ENCODE measurements around the gene LACTB.
A peak's percentile ranks its signal among the peaks of the same experiment; 100 is the strongest.
"Not testable (repeated sequence)": the region's sequence is repeated elsewhere in the genome, so short reads cannot be mapped to it uniquely, and the experiment has no call there.

LACTB gene

DNA sequence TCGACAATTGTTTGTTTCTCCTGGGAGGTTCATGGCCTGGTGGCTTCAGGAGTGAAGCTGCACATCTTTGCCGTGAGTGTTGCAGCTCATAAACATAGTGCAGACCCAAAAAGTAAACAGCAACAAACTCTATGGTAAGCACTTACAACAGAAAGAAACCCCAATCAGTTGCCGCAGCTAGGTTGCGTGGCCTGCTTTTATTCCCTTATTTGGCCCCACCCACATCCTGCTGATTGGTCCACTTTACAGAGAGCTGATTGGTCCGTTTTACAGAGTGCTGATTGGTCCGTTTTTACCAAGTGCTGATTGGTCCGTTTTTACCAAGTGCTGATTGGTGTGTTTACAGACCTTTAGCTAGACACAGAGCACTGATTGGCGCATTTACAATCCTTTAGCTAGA is 16.3 kb upstream of the LACTB start:
- H3K27me3 Mint-ChIP-seq, H3K36me3 Mint-ChIP-seq, H3K4me3 Mint-ChIP-seq, H3K9me3 Mint-ChIP-seq, H3K4me1 Mint-ChIP-seq, H3K27ac Mint-ChIP-seq: not testable (repeated sequence)

DNA sequence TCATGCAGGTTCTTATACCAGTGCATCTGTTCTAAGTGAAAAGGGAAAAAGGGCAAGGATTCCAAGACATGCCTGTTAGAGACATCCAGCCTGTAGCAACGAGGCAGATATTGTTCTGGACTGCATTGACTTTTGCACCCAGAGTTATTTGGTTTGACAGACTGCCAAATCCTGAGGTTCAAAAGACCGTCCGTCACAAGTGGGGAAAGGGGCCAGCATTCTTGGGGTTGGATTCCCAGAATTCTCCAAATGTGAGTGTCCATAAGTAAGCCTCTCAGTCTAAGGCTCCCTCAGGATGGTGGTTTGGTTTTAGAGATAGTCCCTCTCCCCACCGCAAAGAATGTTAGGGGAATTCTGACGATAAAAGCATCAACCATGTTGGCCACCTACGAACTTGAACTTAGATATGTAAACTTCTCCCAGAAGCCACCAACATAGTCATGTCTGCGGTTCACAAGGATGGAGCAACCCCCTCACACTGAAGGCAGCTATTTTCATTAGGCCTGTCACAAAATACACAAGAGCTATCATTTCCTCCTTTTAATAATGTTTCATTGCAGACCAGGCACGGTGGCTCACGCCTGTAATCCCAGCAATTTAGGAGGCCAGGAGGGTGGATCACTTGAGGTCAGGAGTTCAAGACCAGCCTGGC is 13.6 kb upstream of the LACTB start:
- Mint-ChIP-seq H3K27ac (no peak overlapping the region), H3K9me3 (no peaks in the 10 kb centered on the region), H3K4me1 (no peaks in the 10 kb centered on the region), H3K4me3 (no peak overlapping the region), H3K27me3 (peaks cover 2% of the 10 kb centered on the region), H3K36me3 (no peaks in the 10 kb centered on the region)

DNA sequence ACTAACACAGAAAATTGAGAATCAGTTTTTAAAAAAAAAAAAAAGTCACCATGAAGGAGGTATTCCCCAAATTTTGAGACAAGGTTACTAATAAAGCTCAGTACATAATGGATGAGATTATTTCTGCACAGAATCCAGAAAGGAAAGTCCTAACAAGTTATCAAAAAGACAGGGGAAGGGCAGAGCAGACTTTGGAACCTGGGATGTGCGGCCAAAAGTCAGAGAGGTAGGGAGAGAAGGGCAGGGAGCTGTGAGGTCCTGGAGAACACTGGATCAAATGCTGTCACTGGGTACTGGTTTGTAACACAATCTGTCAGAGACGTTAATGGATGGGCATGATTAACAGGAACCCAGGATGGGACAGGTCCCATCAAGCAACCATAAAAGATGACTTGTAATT is 12.2 kb upstream of the LACTB start:
- no peaks in the 10 kb centered on the region for H3K36me3 Mint-ChIP-seq
- H3K4me1 Mint-ChIP-seq, result no peaks in the 10 kb centered on the region
- peak overlapping the region; percentile 9 for H3K27ac Mint-ChIP-seq
- H3K27me3 Mint-ChIP-seq, result no peaks in the 10 kb centered on the region
- H3K4me3 Mint-ChIP-seq, result no peak overlapping the region
- no peaks in the 10 kb centered on the region for H3K9me3 Mint-ChIP-seq

DNA sequence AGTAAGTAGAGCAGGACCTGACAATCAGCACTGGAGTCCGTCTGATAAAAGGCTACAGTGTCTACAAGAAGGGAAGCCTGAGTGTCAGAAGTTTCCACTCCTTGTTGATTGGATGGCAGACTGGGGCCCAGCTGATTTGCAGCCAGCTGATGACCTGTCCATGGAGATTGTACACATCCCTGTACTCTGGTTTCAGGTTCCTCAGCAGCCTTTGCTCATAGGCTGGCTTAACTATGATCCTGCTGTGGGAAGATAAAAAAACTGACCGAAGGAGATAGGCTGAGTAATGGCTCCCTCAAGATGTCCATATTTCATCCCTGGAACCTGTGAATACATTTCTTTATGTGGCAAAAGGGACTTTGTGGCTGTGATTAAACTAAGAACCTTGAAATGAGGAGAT is 11.7 kb upstream of the LACTB start:
- H3K9me3 Mint-ChIP-seq, result no peaks in the 10 kb centered on the region

DNA sequence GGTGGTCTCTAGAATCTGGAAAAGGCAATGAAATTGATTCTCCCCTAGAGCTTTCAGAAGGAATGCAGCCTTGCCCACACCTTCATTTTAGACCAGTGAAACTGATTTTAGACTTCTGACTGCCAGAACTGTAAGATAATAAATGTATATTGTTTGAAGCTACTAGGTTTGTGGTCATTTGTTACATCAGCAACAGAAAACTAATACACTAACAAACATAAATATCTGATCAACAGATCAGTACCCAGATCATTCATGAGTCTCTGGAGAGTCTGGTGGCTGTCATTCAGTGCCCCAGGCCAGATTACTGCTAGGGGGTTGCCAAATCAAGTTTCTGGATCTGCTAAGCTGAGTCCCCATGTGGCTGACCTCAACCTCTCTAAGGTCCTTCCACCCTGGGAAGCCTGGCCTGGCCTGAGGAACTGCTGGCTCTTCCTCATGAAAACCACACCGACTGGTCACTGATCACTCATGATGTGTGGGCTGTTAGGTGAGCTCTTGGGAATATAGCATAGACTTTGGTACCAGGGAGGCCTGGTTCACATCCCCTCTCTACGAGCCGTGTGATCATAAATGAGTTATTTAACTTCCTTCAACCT is 11.1 kb upstream of the LACTB start:
- Mint-ChIP-seq H3K27me3 (no peaks in the 10 kb centered on the region), H3K27ac (no peak overlapping the region), H3K4me1 (no peaks in the 10 kb centered on the region), H3K9me3 (no peaks in the 10 kb centered on the region), H3K36me3 (no peaks in the 10 kb centered on the region), H3K4me3 (no peak overlapping the region)

More for the DNA sequence above, 11.7 kb upstream of the LACTB start:
- no peaks in the 10 kb centered on the region for H3K27me3 Mint-ChIP-seq
- no peaks in the 10 kb centered on the region for H3K4me1 Mint-ChIP-seq
- H3K36me3 Mint-ChIP-seq, result no peaks in the 10 kb centered on the region
- H3K4me3 Mint-ChIP-seq, result no peak overlapping the region
- no peak overlapping the region for H3K27ac Mint-ChIP-seq

DNA sequence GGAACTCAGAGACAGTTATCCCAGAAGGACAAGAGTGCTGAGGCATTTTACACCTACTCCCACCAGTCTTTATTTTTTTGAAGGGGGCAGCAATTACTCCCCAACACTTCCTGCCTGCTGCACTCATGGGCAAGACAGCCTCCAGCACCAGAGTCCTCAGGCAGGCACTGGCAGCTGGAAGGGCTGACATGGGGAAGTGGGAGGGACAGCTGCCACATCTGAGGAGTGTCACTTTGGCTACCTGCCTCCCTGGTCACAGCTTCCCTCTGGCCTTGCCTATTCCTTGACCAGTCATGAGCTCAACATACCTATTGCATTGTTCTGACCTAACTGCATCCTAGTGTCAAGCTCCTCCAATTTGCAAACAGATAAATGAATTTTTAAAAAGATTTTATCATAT is 10.2 kb upstream of the LACTB start:
- no peaks in the 10 kb centered on the region for H3K9me3 Mint-ChIP-seq
- H3K27me3 Mint-ChIP-seq, result no peaks in the 10 kb centered on the region
- no peak overlapping the region for H3K27ac Mint-ChIP-seq
- H3K4me3 Mint-ChIP-seq, result no peak overlapping the region
- no peaks in the 10 kb centered on the region for H3K36me3 Mint-ChIP-seq
- no peaks in the 10 kb centered on the region for H3K4me1 Mint-ChIP-seq

DNA sequence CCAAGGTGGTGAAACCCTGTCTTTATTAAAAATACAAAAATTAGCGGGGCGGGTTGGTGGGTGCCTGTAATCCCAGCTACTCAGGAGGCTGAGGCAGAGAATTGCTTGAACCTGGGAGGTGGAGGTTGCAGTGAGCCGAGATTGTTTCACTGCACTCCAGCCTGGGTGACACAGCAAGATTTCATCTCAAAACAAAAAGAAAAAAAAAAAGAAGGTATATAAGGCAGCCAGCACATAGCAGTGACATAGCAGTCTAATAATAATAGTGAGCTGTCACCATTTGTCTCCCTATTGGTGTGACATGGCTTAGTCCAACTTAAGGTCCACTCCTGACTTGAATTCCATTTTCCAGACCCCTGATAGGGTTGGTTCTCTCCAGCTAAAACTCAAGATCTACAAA is 8.8 kb upstream of the LACTB start:
- H3K4me1 Mint-ChIP-seq, result no peaks in the 10 kb centered on the region
- no peaks in the 10 kb centered on the region for H3K9me3 Mint-ChIP-seq
- H3K36me3 Mint-ChIP-seq, result no peaks in the 10 kb centered on the region
- no peaks in the 10 kb centered on the region for H3K27me3 Mint-ChIP-seq
- no peak overlapping the region for H3K27ac Mint-ChIP-seq
- H3K4me3 Mint-ChIP-seq, result no peak overlapping the region

DNA sequence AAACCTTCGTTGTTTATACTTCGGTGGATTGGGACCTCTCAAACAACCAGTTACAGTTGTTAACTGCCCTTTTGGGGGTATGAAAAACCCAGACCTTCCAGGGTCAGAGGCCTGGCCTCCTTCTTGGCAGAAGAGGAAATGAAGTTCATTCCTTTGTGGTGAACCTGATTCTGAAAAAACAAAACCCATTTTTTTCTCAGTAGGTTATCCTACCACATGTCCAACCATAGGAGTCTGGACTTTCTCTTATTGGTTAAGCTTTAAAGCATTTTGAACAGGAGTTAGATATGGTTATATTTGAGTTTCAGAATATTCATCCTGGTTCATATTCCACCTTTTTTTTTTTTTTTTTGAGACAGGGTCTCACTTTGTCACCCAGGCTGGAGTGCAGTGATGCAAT is 7.2 kb upstream of the LACTB start:
- H3K27me3 Mint-ChIP-seq, result no peaks in the 10 kb centered on the region
- H3K27ac Mint-ChIP-seq, result no peak overlapping the region
- peaks cover 3% of the 10 kb centered on the region for H3K36me3 Mint-ChIP-seq
- H3K4me3 Mint-ChIP-seq, result no peak overlapping the region
- no peaks in the 10 kb centered on the region for H3K4me1 Mint-ChIP-seq
- H3K9me3 Mint-ChIP-seq, result no peaks in the 10 kb centered on the region

DNA sequence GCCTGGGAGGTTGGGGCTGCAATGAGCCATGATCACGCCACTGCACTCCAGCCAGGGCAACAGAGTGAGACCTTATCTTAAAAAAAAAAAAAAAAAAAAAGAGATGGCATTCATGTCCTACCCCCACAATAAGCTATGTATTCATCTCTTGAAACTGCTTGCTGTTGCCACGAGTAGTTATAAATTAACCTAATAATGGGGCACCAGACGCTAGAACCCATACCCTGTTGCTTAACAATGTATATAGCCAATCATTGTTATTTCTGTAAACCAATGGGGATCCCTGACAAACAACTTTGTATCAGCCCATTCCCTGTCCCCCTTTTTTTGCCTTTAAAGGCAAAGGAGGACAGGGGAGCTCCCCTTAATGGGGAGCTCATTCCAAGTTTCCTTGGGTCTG is 2.8 kb upstream of the LACTB start:
- no peaks in the 10 kb centered on the region for H3K27me3 Mint-ChIP-seq
- H3K27ac Mint-ChIP-seq, result no peak overlapping the region
- H3K4me3 Mint-ChIP-seq, result no peak overlapping the region
- peaks cover 7% of the 10 kb centered on the region for H3K9me3 Mint-ChIP-seq
- peaks cover 18% of the 10 kb centered on the region for H3K4me1 Mint-ChIP-seq
- peaks cover 9% of the 10 kb centered on the region for H3K36me3 Mint-ChIP-seq

DNA sequence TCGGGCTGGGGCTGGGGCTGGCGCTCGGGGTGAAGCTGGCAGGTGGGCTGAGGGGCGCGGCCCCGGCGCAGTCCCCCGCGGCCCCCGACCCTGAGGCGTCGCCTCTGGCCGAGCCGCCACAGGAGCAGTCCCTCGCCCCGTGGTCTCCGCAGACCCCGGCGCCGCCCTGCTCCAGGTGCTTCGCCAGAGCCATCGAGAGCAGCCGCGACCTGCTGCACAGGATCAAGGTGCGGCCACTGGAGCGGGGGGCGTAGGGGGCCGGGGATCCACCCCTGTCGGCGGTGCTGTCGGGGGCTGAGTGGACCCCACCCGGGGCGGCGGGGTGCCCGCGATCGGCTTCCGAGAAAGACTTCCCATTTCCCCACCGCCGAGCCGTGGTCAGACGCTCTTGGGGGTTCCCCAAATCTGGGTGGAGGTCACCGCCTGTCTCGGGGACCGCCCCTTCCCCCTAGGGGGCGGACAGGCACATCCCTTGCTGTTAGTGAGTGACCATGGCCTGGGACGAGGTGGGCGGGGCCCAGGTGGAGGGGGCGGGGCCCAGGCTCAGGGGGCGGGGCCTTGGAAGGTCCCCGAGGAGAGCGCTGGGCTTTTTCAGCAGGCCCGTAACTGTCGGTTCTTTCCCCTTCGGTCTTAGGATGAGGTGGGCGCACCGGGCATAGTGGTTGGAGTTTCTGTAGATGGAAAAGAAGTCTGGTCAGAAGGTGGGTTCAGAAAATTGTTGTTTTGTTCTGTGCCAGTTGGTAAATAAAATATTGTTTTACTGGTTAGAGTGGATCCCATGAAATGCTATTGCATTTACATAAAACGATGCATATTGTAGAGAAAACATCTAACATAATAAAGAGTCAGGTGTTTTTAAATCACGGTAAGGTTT is 578 bp downstream of the LACTB start:
- Mint-ChIP-seq H3K4me1 (peaks cover 24% of the 10 kb centered on the region), H3K9me3 (peaks cover 7% of the 10 kb centered on the region), H3K36me3 (peaks cover 14% of the 10 kb centered on the region), H3K4me3 (peak overlapping the region; percentile 96), H3K27me3 (no peaks in the 10 kb centered on the region), H3K27ac (peak overlapping the region; percentile 86)

DNA sequence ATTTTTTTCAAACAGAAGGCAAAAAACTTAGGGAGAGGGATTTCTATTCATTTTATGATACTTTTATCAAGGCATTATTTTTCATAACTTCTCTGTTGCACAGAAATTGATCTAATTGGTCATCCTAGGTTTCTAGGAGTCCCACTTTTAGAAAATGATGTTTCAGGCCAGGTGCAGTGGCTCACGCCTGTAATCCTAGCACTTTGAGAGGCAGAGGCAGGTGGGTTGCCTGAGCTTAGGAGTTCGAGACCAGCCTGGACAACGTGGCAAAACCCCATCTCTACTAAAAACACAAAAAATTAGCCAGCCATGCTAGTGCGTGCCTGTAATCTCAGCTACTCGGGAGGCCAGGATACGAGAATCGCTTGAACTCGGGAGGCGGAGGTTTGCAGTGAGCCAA is 2.8 kb downstream of the LACTB start:
- Mint-ChIP-seq H3K27me3 (no peaks in the 10 kb centered on the region), H3K36me3 (peaks cover 13% of the 10 kb centered on the region), H3K4me1 (peaks cover 24% of the 10 kb centered on the region), H3K27ac (peak overlapping the region; percentile 72), H3K4me3 (no peak overlapping the region), H3K9me3 (peaks cover 7% of the 10 kb centered on the region)

DNA sequence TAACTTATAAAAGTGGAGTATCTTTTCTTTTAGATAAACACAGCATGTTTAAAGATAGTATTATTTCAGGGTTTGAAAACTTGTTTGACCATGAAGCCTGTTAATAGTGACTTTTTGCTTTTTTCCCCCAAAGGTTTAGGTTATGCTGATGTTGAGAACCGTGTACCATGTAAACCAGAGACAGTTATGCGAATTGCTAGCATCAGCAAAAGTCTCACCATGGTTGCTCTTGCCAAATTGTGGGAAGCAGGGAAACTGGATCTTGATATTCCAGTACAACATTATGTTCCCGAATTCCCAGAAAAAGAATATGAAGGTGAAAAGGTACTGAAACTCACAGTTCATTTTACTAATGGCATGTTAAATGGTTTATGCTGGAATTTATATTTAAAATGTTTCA is 5.1 kb downstream of the LACTB start:
- Mint-ChIP-seq H3K36me3 (peaks cover 9% of the 10 kb centered on the region), H3K9me3 (no peaks in the 10 kb centered on the region), H3K27ac (no peak overlapping the region), H3K4me1 (peaks cover 19% of the 10 kb centered on the region), H3K27me3 (no peaks in the 10 kb centered on the region), H3K4me3 (no peak overlapping the region)

DNA sequence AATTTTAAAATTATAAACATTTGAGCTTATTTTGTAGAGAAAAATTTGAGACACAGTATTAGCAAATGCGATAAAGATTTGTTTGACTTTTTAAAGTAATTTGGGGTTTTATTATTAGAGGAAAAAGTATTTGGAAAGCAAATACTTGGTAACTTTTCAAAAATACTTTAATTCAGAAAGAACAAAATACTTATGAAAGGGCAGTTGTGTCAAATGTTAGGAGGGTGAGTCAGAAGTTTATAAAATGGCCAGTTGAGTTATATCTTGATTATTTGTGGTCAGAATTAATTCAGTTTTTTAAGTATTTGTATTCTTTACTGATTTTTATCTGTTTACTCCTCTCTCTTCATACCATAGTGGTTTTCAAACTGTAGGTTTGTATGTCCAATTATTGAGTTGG is 12.1 kb downstream of the LACTB start:
- Mint-ChIP-seq H3K9me3 (no peaks in the 10 kb centered on the region), H3K4me1 (peaks cover 13% of the 10 kb centered on the region), H3K27ac (no peak overlapping the region), H3K36me3 (peaks cover 5% of the 10 kb centered on the region), H3K27me3 (no peaks in the 10 kb centered on the region), H3K4me3 (no peak overlapping the region)

DNA sequence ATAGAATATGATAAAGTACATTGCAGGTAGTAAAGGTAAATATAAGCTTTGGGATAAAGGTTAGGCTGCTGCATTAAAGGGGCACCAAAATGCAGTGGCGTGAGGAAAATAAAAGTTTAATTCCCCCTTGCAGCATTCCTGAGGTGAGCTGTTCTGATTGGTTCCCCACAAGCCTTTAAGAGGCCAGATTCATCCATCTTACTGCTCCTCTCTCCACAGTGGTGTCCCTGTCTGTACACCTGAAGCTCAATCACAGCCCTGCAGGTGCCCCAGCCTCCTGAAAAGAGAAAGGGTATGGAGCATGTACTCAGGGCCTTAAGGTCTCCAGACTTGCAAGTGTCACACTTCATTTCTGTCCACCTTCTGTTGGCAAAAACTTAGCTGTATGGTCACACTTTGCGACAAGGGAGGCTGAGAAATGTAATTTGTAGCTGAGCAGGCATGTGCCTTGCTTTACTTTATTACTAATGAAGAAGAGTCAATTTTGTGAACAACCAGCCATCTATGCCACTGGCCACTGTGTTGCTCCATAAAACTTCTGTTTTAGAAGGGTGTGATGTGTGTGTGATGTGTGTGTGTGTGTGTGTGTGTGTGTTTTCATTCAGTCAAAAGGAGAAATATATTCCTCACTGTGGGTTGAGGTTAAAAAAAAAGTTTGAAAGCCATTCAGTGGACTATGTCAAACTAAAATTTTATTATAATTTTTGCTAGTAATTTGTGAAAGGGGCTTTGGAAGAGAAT is 12.8 kb downstream of the LACTB start:
- Mint-ChIP-seq H3K9me3 (no peaks in the 10 kb centered on the region), H3K27me3 (no peaks in the 10 kb centered on the region), H3K4me1 (peaks cover 13% of the 10 kb centered on the region), H3K27ac (no peak overlapping the region), H3K4me3 (no peak overlapping the region), H3K36me3 (peaks cover 4% of the 10 kb centered on the region)

DNA sequence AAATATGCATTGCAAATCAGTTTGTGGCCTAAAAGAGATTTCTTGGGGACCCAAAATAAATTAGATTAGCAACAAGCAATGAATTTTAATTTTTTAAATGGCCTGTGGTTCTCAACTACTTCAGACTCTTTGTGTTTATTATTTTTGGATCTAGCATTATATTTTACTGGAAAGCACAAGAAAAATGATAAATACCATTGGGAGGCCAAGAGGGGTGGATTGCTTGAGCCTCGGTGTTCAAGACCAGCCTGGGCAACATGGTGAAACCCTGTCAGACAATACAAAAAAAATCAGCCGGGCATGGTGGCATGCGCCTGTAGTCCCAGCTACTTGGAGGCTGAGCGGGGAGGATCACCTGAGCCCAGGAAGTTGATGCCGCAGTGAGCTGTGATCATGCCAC is 13.6 kb downstream of the LACTB start:
- peak overlapping the region; percentile 8 for H3K27ac Mint-ChIP-seq

DNA sequence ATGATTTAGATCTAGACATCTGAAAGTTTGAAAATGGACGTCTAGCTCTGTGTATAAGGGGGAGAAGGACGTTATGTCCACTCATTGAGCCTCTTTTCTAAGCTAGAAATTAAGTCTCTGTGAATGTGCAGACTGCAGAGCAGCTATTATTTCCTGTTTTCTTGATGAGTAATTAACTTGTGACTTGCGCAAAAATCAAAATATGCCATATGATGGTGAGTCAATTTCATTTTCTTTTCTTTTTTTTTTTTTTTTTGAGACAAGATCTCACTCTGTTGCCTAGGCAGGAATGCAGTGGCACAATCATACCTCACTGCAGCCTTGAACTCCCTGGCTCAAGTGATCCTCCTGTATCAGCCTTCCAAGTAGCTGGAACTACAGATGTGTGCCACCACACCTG is 14.1 kb downstream of the LACTB start:
- Mint-ChIP-seq H3K4me1 (peaks cover 13% of the 10 kb centered on the region), H3K4me3 (no peak overlapping the region), H3K27ac (peak overlapping the region; percentile 8), H3K36me3 (peaks cover 1% of the 10 kb centered on the region), H3K9me3 (no peaks in the 10 kb centered on the region), H3K27me3 (no peaks in the 10 kb centered on the region)

More for the DNA sequence above, 13.6 kb downstream of the LACTB start:
- H3K36me3 Mint-ChIP-seq, result peaks cover 4% of the 10 kb centered on the region
- H3K9me3 Mint-ChIP-seq, result no peaks in the 10 kb centered on the region
- no peak overlapping the region for H3K4me3 Mint-ChIP-seq
- peaks cover 13% of the 10 kb centered on the region for H3K4me1 Mint-ChIP-seq
- no peaks in the 10 kb centered on the region for H3K27me3 Mint-ChIP-seq
